A549 (cell line): ENCODE results near the gene SEPTIN11.

ENCODE experiments used
- CHD2 ChIP-seq: fragments of 150-350 bp; IDR thresholded peaks from 2 replicates; pipeline ENCODE4 v1.6.1; 2014; ENCODE audit warnings: low read length; ENCODE audit not compliant: partially characterized antibody
- ESRRA ChIP-seq: fragments of 150-350 bp; IDR thresholded peaks from 2 replicates; pipeline ENCODE4 v1.6.1; 2014; ENCODE audit warnings: mild to moderate bottlenecking, low read length, borderline replicate concordance
- JUN ChIP-seq, 2 experiments: fragments of >200 bp; sonication (Bioruptor Twin); formaldehyde crosslinking; IDR thresholded peaks; 2 replicates in 1 of 2; 3 replicates in 1 of 2; pipeline ENCODE4 v1.6.1; 2016 to 2017
- POLR2A ChIP-seq: IDR thresholded peaks from 2 replicates; pipeline ENCODE4 v1.6.1; 2012; ENCODE audit warnings: mild to moderate bottlenecking, low read length
- RCOR1 ChIP-seq: fragments of 150-350 bp; IDR thresholded peaks from 2 replicates; pipeline ENCODE4 v1.6.1; 2014; ENCODE audit warnings: antibody characterized with exemption, low read length, low read depth
- SMC3 ChIP-seq: fragments of >200 bp; sonication (Bioruptor Twin); formaldehyde crosslinking; IDR thresholded peaks from 3 replicates; pipeline ENCODE4 v1.6.1; 2018; ENCODE audit warnings: inconsistent platforms
- TF ChIP-seq, protein P1 (sequence below): fragments of >200 bp; sonication (Bioruptor Twin); formaldehyde crosslinking; IDR thresholded peaks from 3 replicates; pipeline ENCODE4 v1.5.1; 2016
- TF ChIP-seq, protein P2 (sequence below): fragments of 450-650 bp; IDR thresholded peaks from 2 replicates; pipeline ENCODE4 v1.6.1; 2014; ENCODE audit warnings: antibody characterized with exemption
- TF ChIP-seq, protein P3 (sequence below): fragments of 200-600 bp; sonication (generic); IDR thresholded peaks from 2 replicates; pipeline ENCODE4 v1.6.1; 2016; ENCODE audit warnings: antibody characterized with exemption, mild to moderate bottlenecking, moderate library complexity

DNA sequence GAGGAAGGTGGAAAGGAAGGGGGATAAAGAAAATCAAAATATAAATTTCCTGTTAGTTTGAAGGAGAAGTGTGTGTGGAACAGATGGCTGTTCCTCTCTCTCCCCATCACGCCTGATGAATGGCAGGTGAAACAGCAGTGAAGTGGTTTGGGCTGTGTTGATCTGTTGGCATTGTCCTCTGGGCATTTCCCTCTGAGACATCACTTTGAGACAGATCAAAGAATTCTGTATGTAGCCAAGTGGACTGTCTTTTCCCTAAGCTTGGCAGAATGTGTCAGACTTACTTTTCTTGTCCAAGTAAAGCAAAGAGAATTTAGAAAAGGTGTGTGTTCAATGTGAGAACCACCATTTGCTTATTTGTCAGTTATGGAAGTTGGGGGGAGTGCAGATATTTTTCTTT is 47.5 kb downstream of the SEPTIN11 start:
- TF ChIP-seq POLR2A (no peak), ESRRA (no peak), RCOR1 (no peak), CHD2 (no peak), SMC3 (no peak), JUN (IDR thresholded peaks at IDR 0.05) (no peak)
- TF ChIP-seq, protein P1, sequence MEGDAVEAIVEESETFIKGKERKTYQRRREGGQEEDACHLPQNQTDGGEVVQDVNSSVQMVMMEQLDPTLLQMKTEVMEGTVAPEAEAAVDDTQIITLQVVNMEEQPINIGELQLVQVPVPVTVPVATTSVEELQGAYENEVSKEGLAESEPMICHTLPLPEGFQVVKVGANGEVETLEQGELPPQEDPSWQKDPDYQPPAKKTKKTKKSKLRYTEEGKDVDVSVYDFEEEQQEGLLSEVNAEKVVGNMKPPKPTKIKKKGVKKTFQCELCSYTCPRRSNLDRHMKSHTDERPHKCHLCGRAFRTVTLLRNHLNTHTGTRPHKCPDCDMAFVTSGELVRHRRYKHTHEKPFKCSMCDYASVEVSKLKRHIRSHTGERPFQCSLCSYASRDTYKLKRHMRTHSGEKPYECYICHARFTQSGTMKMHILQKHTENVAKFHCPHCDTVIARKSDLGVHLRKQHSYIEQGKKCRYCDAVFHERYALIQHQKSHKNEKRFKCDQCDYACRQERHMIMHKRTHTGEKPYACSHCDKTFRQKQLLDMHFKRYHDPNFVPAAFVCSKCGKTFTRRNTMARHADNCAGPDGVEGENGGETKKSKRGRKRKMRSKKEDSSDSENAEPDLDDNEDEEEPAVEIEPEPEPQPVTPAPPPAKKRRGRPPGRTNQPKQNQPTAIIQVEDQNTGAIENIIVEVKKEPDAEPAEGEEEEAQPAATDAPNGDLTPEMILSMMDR, result no peak
- TF ChIP-seq, protein P2, sequence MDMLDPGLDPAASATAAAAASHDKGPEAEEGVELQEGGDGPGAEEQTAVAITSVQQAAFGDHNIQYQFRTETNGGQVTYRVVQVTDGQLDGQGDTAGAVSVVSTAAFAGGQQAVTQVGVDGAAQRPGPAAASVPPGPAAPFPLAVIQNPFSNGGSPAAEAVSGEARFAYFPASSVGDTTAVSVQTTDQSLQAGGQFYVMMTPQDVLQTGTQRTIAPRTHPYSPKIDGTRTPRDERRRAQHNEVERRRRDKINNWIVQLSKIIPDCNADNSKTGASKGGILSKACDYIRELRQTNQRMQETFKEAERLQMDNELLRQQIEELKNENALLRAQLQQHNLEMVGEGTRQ, result no peak
- TF ChIP-seq, protein P3, sequence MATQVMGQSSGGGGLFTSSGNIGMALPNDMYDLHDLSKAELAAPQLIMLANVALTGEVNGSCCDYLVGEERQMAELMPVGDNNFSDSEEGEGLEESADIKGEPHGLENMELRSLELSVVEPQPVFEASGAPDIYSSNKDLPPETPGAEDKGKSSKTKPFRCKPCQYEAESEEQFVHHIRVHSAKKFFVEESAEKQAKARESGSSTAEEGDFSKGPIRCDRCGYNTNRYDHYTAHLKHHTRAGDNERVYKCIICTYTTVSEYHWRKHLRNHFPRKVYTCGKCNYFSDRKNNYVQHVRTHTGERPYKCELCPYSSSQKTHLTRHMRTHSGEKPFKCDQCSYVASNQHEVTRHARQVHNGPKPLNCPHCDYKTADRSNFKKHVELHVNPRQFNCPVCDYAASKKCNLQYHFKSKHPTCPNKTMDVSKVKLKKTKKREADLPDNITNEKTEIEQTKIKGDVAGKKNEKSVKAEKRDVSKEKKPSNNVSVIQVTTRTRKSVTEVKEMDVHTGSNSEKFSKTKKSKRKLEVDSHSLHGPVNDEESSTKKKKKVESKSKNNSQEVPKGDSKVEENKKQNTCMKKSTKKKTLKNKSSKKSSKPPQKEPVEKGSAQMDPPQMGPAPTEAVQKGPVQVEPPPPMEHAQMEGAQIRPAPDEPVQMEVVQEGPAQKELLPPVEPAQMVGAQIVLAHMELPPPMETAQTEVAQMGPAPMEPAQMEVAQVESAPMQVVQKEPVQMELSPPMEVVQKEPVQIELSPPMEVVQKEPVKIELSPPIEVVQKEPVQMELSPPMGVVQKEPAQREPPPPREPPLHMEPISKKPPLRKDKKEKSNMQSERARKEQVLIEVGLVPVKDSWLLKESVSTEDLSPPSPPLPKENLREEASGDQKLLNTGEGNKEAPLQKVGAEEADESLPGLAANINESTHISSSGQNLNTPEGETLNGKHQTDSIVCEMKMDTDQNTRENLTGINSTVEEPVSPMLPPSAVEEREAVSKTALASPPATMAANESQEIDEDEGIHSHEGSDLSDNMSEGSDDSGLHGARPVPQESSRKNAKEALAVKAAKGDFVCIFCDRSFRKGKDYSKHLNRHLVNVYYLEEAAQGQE, result no peak
